ENCODE data around the gene RTBDN. TPM values are rescaled to one million over a fixed set of nuclear protein-coding genes. Genes with fewer than 3 reads are reported as not detected.

Gene RTBDN
- total RNA-seq, 1 experiment from 2014 or later: not detected

- no peak for DNase-seq (ENCODE audit: low spot score)
These were observed 51.7 kb downstream of the RTBDN start for GRCh38 chr19:12782424-12783290.

- no peak for DNase-seq (ENCODE audit: low spot score)
These were observed 52.3 kb downstream of the RTBDN start for GRCh38 chr19:12782174-12782423.

- DNase-seq (ENCODE audit: low spot score): peak; percentile 82
These were observed 55.0 kb downstream of the RTBDN start for GRCh38 chr19:12779162-12779993.

- no peak for DNase-seq (ENCODE audit: low spot score)
These were observed 55.5 kb downstream of the RTBDN start for GRCh38 chr19:12778905-12779161.

GRCh38 chr19:12778017-12778904, 56.1 kb downstream of the RTBDN start:
- peak; percentile 82 for DNase-seq (ENCODE audit: low spot score)

- no peak for DNase-seq (ENCODE audit: low spot score)
These were observed 57.0 kb downstream of the RTBDN start for GRCh38 chr19:12777217-12778016.

Other genes starting within 250 kb of the RTBDN start
- 2.6 and 5.7 TPM in 2 replicates for gene ZNF490, start 223.8 kb downstream of the RTBDN start, total RNA-seq (2014; rRNA removed; shearing (Covaris generic))
- gene ZNF791, start 223.7 kb downstream of the RTBDN start, total RNA-seq (2014; rRNA removed; shearing (Covaris generic)): 8.1 and 8.5 TPM in 2 replicates
- 34.2 and 53.4 TPM in 2 replicates for gene MAN2B1, start 167.8 kb downstream of the RTBDN start, total RNA-seq (2014; rRNA removed; shearing (Covaris generic))
- 12.8 and 13.7 TPM in 2 replicates for gene WDR83, start 167.8 kb downstream of the RTBDN start, total RNA-seq (2014; rRNA removed; shearing (Covaris generic))
- 65.1 and 100 TPM in 2 replicates for gene DHPS, start 152.7 kb downstream of the RTBDN start, total RNA-seq (2014; rRNA removed; shearing (Covaris generic))
- not detected in 2 replicates for gene GNG14, start 146.6 kb downstream of the RTBDN start, total RNA-seq (2014; rRNA removed; shearing (Covaris generic))
- 6.4 and 12.7 TPM in 2 replicates for gene FBXW9, start 137.9 kb downstream of the RTBDN start, total RNA-seq (2014; rRNA removed; shearing (Covaris generic))
- gene TNPO2, start 110.6 kb downstream of the RTBDN start, total RNA-seq (2014; rRNA removed; shearing (Covaris generic)): 30.1 and 33.0 TPM in 2 replicates
- 238 and 271 TPM in 2 replicates for gene TRIR, start 99.9 kb downstream of the RTBDN start, total RNA-seq (2014; rRNA removed; shearing (Covaris generic))
- gene GET3, start 97.1 kb downstream of the RTBDN start, total RNA-seq (2014; rRNA removed; shearing (Covaris generic)): 85.4 and 94.4 TPM in 2 replicates
- gene BEST2, start 82.8 kb downstream of the RTBDN start, total RNA-seq (2014; rRNA removed; shearing (Covaris generic)): 0.06 TPM in 1 of 2 replicates, not detected in the other
- gene HOOK2, start 59.0 kb downstream of the RTBDN start, total RNA-seq (2014; rRNA removed; shearing (Covaris generic)): 8.6 and 13.0 TPM in 2 replicates
- gene JUNB, start 43.1 kb downstream of the RTBDN start, total RNA-seq (2014; rRNA removed; shearing (Covaris generic)): 55.7 and 71.3 TPM in 2 replicates
- gene PRDX2, start 32.8 kb downstream of the RTBDN start, total RNA-seq (2014; rRNA removed; shearing (Covaris generic)): 6.1 and 6.7 TPM in 2 replicates
- not detected in 2 replicates for gene THSD8, start 32.5 kb downstream of the RTBDN start, total RNA-seq (2014; rRNA removed; shearing (Covaris generic))
- 74.2 and 92.1 TPM in 2 replicates for gene RNASEH2A, start 28.0 kb downstream of the RTBDN start, total RNA-seq (2014; rRNA removed; shearing (Covaris generic))
- 5.7 TPM in 1 of 2 replicates, not detected in the other for gene MAST1, start 3.9 kb upstream of the RTBDN start, total RNA-seq (2014; rRNA removed; shearing (Covaris generic))
- gene DNASE2, start 46.9 kb upstream of the RTBDN start, total RNA-seq (2014; rRNA removed; shearing (Covaris generic)): 64.4 and 68.8 TPM in 2 replicates
- gene KLF1, start 52.6 kb upstream of the RTBDN start, total RNA-seq (2014; rRNA removed; shearing (Covaris generic)): not detected in 2 replicates
- gene GCDH, start 56.6 kb upstream of the RTBDN start, total RNA-seq (2014; rRNA removed; shearing (Covaris generic)): 31.0 and 38.3 TPM in 2 replicates
- 1.6 and 2.5 TPM in 2 replicates for gene SYCE2, start 84.7 kb upstream of the RTBDN start, total RNA-seq (2014; rRNA removed; shearing (Covaris generic))
- 59.4 and 90.9 TPM in 2 replicates for gene FARSA, start 99.1 kb upstream of the RTBDN start, total RNA-seq (2014; rRNA removed; shearing (Covaris generic))
- 1,463 and 1,526 TPM in 2 replicates for gene CALR, start 104.0 kb upstream of the RTBDN start, total RNA-seq (2014; rRNA removed; shearing (Covaris generic))
- gene RAD23A, start 111.3 kb upstream of the RTBDN start, total RNA-seq (2014; rRNA removed; shearing (Covaris generic)): 209 and 217 TPM in 2 replicates
- gene GADD45GIP1, start 122.6 kb upstream of the RTBDN start, total RNA-seq (2014; rRNA removed; shearing (Covaris generic)): 46.3 and 47.4 TPM in 2 replicates
- 0.06 TPM in 1 of 2 replicates, not detected in the other for gene DAND5, start 135.0 kb upstream of the RTBDN start, total RNA-seq (2014; rRNA removed; shearing (Covaris generic))
- 9.6 and 13.8 TPM in 2 replicates for gene NFIX, start 160.9 kb upstream of the RTBDN start, total RNA-seq (2014; rRNA removed; shearing (Covaris generic))

Data from H4 (cell line).